ENCODE data around the gene AXIN1. TPM values are rescaled to one million over a fixed set of nuclear protein-coding genes. Genes with fewer than 3 reads are reported as not detected.

AXIN1 gene
- total RNA-seq, 1 experiment from 2014 or later: 43.7 TPM

DNA sequence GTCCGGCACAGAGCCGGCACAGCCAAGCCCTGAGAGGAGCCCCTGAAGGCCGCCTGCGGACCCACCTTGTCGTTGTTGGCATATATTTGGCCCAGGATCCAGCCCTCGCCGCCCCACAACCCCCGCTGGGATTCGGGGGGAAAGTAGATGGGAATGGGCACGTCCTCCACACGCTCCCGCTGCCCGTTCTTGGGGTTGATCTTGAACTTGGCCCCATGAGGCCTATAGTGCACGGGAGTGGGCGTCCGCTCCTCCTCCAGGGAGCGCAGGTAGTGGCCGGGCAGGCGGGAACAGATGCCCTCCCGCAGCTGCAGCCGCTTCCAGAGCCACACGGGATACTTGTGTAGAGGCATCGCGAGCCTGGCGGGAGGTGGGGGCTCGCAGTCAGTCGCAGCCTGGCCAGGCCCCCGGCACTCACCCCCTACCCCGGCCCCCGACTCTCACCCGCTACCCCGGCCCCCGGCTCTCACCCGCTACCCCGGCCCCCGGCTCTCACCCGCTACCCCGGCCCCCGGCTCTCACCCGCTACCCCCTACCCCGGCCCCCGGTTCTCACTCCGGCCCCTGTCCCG lies 17.4 kb upstream of the AXIN1 start:
- DNase-seq (ENCODE audit: unreplicated experiment): peak; percentile 28
- Mint-ChIP-seq H3K4me3 (ENCODE audit: unreplicated experiment) (peak overlapping the region; percentile 81), H3K36me3 (ENCODE audit: insufficient read depth, unreplicated experiment) (peaks cover 23% of the 10 kb centered on the region), H3K4me1 (ENCODE audit: insufficient read depth, unreplicated experiment) (no peaks in the 10 kb centered on the region), H3K27me3 (ENCODE audit: insufficient read depth, unreplicated experiment) (no peaks in the 10 kb centered on the region), H3K27ac (ENCODE audit: low read depth, unreplicated experiment) (peak overlapping the region; percentile 90), H3K9me3 (ENCODE audit: unreplicated experiment) (no peaks in the 10 kb centered on the region)
- TF ChIP-seq, protein P1, sequence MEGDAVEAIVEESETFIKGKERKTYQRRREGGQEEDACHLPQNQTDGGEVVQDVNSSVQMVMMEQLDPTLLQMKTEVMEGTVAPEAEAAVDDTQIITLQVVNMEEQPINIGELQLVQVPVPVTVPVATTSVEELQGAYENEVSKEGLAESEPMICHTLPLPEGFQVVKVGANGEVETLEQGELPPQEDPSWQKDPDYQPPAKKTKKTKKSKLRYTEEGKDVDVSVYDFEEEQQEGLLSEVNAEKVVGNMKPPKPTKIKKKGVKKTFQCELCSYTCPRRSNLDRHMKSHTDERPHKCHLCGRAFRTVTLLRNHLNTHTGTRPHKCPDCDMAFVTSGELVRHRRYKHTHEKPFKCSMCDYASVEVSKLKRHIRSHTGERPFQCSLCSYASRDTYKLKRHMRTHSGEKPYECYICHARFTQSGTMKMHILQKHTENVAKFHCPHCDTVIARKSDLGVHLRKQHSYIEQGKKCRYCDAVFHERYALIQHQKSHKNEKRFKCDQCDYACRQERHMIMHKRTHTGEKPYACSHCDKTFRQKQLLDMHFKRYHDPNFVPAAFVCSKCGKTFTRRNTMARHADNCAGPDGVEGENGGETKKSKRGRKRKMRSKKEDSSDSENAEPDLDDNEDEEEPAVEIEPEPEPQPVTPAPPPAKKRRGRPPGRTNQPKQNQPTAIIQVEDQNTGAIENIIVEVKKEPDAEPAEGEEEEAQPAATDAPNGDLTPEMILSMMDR (IDR thresholded peaks at IDR 0.05; ENCODE audit: unreplicated experiment): no peak
- intact Hi-C loops (cut with micrococcal nuclease): no loop called here
- ChIA-PET CTCF (interaction anchor here (0.6 kb wide), 1 partner anchor 332 kb away, joined by 3 read pairs; no protein-coding TSS in a partner anchor), POLR2A (interaction anchor here (0.6 to 1.6 kb wide), 7 partner anchors 9 to 157 kb away, joined by 3 to 13 read pairs (median 4); partner anchors contain the start of genes AXIN1, CAPN15, FAM234A and PGAP6)
- BruUV-seq (replicated peaks): no TSS peak

- no peaks in the 10 kb centered on the region for H3K27me3 Mint-ChIP-seq (ENCODE audit: insufficient read depth, unreplicated experiment)
- H3K9me3 Mint-ChIP-seq (ENCODE audit: unreplicated experiment): no peaks in the 10 kb centered on the region
- CTCF ChIA-PET: no interaction called here
- DNase-seq (ENCODE audit: unreplicated experiment): no peak
- TF ChIP-seq, protein P1 (IDR thresholded peaks at IDR 0.05; ENCODE audit: unreplicated experiment): no peak
- intact Hi-C loops (cut with micrococcal nuclease): no loop called here
- POLR2A ChIA-PET: interaction anchor here (0.8 kb wide), 1 partner anchor 180 kb away, joined by 4 read pairs; no protein-coding TSS in a partner anchor
- H3K4me1 Mint-ChIP-seq (ENCODE audit: insufficient read depth, unreplicated experiment): no peaks in the 10 kb centered on the region
- H3K4me3 Mint-ChIP-seq (ENCODE audit: unreplicated experiment): peak overlapping the region; percentile 81
- no TSS peak for BruUV-seq (replicated peaks)
- peaks cover 23% of the 10 kb centered on the region for H3K36me3 Mint-ChIP-seq (ENCODE audit: insufficient read depth, unreplicated experiment)
- no peak overlapping the region for H3K27ac Mint-ChIP-seq (ENCODE audit: low read depth, unreplicated experiment)
Measured at GRCh38 chr16:369275-369865, 16.8 kb upstream of the AXIN1 start.

GRCh38 chr16:368388-369158 lies 16.1 kb upstream of the AXIN1 start:
- intact Hi-C loops (cut with micrococcal nuclease): no loop called here
- Mint-ChIP-seq H3K27ac (ENCODE audit: low read depth, unreplicated experiment) (no peak overlapping the region), H3K9me3 (ENCODE audit: unreplicated experiment) (no peaks in the 10 kb centered on the region), H3K36me3 (ENCODE audit: insufficient read depth, unreplicated experiment) (peaks cover 23% of the 10 kb centered on the region), H3K4me1 (ENCODE audit: insufficient read depth, unreplicated experiment) (no peaks in the 10 kb centered on the region), H3K4me3 (ENCODE audit: unreplicated experiment) (no peak overlapping the region), H3K27me3 (ENCODE audit: insufficient read depth, unreplicated experiment) (no peaks in the 10 kb centered on the region)
- TF ChIP-seq, protein P1 (IDR thresholded peaks at IDR 0.05; ENCODE audit: unreplicated experiment): no peak
- POLR2A ChIA-PET: interaction anchor here (0.8 kb wide), 1 partner anchor 180 kb away, joined by 4 read pairs; no protein-coding TSS in a partner anchor
- no TSS peak for BruUV-seq (replicated peaks)
- DNase-seq (ENCODE audit: unreplicated experiment): no peak
- CTCF ChIA-PET: no interaction called here

GRCh38 chr16:367333-367903 lies 14.9 kb upstream of the AXIN1 start:
- POLR2A ChIA-PET: interaction anchor here (0.6 kb wide), 1 partner anchor 199 kb away, joined by 3 read pairs; no protein-coding TSS in a partner anchor
- Mint-ChIP-seq H3K36me3 (ENCODE audit: insufficient read depth, unreplicated experiment) (peaks cover 23% of the 10 kb centered on the region), H3K27ac (ENCODE audit: low read depth, unreplicated experiment) (no peak overlapping the region), H3K4me3 (ENCODE audit: unreplicated experiment) (no peak overlapping the region), H3K27me3 (ENCODE audit: insufficient read depth, unreplicated experiment) (no peaks in the 10 kb centered on the region), H3K4me1 (ENCODE audit: insufficient read depth, unreplicated experiment) (no peaks in the 10 kb centered on the region), H3K9me3 (ENCODE audit: unreplicated experiment) (no peaks in the 10 kb centered on the region)
- intact Hi-C loops (cut with micrococcal nuclease): no loop called here
- TF ChIP-seq, protein P1 (IDR thresholded peaks at IDR 0.05; ENCODE audit: unreplicated experiment): no peak
- TSS peak; percentile 55 for BruUV-seq (replicated peaks)
- DNase-seq (ENCODE audit: unreplicated experiment): no peak
- CTCF ChIA-PET: interaction anchor here (0.6 to 1.0 kb wide), 2 partner anchors 27 to 250 kb away, joined by 3 to 5 read pairs; no protein-coding TSS in a partner anchor
